ENCODE results near the gene ADAMTS3. TPM values are rescaled to one million over a fixed set of nuclear protein-coding genes. Genes with fewer than 3 reads are reported as not detected.

ADAMTS3 gene
- polyA plus RNA-seq, 10 donors, result 1.6 to 4.6 (median 2.9) TPM

DNA sequence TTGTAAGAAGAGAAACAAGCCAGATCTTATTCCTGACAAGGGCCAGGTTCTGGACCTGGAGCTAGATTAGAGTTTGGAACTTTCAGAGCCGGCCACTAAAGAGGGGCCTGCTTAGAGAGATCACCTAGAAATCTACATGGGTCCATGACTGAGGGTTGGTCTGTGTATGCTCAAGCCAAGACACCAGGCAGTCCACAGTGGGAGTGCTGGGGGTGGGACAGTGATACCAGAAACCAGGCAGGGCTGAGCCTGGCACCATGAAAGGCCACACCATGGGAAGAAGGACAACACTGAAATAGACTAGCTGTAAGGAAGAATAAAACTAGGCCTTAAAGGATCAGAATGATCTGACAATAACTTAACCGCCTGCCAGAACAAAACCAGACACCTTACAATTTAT is 267.3 kb downstream of the ADAMTS3 start:
- no peak for DNase-seq

DNA sequence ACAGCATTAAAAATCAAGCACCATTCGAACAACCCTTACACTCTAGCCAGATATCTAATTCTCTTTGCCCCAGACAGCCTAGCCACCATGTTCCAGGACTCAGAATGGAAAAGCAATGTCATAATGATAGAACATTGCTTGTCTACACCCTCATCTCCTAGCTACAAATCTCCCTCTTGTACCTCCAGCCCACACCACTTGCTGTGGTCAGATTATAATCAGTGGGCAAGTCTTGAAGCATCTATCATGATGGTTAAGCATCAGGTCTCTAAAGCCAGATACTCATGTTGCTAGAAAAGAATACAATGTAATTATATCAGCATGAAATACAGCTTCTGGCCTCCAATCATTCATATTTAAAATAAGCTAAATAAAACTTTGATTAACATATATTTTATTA is 268.9 kb downstream of the ADAMTS3 start:
- no peak for DNase-seq

DNA sequence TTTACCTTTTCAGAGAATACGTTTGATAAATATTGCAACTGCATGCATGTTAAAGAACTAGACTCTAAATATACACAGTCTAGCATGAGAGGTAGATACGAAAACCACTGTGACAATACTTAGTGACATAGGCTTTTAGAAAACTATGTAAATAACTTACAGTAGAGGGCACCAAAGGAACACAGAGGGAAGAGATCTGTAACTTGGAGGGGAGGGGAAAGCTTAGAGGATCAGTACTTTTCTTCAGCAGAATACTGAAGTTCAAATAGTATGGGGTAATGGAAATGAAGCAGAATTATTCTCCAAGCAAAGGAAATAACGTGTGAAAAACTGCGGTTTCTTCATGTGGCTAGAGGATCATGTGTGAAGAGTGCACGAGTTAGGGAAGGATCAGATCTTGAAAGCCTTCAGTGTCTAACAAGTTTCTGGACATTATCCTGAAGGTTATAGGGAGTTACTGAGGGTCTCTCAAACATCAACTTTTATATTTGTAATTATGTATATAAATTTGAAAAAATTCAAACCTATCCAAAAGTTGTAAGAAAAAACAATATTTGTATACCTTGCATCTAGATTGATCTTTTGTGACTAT is 273.0 kb downstream of the ADAMTS3 start:
- peak; percentile 46 to 75 (median 52) for DNase-seq

DNA sequence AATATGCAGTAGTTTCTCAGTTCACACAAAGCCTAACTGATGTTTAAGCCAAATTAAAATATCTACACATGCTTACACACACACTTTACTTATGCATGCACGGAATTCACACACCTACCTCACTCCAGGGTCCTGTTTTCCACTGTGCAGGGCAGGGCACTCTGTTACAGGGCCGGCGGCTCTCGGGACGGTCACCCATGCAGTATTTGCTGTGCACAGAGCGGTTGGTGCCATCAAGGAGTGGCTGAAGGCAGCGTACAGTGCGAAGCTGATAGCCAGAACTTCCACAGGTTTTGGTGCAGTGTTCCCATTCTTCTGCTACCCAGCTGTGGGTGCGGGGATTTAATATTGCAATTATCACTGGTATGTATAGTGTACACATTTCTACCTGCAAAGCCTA is 278.3 kb downstream of the ADAMTS3 start:
- no peak for DNase-seq

DNA sequence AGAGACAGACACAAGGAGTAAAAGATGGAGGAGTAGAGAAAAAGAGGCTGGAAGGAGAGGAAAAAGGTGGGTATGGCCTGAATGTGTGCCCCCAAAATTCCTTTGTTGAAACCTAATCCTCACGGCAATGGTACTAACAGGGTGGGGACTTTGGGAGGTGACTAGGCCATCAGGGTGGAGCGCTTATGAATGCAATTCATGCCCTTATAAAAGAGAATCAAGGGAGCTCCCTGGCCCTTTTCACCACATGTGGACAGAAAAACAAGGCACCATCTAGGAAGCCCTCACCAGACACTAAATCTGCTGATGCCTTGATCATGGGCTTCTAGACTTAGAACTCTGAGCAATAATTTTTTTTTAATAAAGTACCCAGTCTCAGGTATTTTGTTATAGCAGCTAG is 282.1 kb downstream of the ADAMTS3 start:
- no peak for DNase-seq

DNA sequence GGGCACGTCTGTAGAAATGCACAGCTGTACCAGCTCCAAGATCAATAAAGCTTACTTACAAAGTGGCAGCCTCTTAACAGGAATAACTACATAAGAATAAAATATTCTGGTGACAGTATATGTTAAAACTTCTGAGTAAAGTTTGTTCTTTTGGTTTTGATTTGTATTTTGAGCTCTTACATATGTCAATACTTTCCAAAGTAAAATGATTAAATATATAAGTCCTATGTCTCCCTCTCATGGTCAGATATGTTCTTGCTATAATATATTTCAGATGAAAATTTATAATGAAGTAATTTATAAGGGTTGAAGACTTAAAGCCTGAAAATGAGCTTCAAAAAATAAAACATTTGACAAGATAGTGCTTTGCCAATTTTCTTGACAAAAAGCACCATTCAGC is 282.8 kb downstream of the ADAMTS3 start:
- DNase-seq, result peak in 1 of 3 donors; percentile 25

DNA sequence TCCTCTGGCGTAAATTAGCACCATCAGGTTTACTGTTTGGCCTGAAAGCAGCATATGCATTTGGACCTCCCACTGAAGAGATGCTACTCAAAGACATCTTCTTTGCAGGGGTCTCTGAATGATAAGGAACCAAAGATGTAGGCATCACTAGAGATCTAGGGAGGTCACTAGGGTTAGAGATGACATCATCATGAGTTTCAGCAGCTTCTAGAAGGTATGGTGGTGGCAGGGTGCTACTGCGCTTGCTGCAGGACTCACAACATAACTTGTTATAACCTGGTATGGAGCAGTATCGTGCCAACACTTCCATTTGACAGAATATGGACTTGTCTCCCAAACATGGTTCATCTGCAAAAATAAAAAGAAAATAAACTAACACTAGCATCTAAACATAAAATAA is 285.7 kb downstream of the ADAMTS3 start:
- DNase-seq, result no peak

DNA sequence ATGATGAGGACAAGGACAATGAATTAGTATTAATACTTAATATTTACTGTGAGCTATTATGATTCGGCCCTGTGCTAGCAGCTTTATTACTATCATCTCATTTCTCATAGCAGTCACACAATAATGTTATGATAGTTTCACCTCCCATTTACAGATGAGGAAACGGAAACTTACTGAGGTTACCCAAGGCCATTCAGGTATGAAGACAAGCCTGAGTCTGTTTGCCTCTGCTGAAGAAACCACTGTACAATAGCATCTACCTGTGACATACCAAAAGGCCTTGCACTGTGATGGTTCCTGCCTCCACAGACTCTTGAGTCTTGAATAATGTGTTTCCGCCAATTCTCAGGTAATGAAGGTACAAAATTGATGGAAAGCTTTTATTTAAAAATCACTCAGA is 288.8 kb downstream of the ADAMTS3 start:
- DNase-seq, result no peak

DNA sequence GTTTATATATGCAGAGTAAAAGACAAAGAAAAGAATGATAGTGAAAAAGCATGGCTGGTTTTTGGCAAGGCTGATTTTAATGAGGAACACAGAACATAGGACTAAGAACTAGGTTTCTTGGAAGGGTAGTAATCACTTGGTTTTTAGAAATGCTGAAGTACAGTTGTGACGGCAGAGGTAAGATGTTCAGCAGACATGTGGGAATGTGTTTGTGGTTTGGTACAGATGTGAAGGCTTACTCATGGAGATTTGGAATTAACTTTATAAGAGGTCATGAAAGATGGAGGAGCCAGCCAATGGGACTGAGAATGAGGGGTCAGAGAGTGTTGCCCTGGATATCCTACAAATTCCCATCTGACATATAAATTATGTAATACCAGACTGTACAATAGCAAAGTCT is 293.6 kb downstream of the ADAMTS3 start:
- DNase-seq, result peak in 2 of 3 donors; percentile 2 to 14

DNA sequence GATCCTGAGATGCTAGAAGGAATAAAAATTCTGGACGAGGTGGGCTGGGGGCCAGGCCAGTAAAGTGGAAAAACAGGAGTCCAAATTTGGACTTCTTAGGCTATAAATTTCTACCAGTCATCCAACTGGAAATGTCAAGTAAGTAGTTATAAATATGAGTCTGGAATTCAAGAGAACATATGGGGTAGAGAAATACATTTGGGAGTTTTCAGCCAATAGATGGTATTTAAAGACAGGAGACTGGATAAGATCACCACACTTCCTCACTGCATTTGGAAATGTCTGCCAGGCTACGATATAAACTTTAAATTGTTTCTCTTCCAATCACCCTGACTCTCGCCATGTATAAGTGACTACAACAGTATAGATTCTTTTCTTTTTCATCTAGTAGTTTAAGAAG is 294.8 kb downstream of the ADAMTS3 start:
- DNase-seq, result no peak

DNA sequence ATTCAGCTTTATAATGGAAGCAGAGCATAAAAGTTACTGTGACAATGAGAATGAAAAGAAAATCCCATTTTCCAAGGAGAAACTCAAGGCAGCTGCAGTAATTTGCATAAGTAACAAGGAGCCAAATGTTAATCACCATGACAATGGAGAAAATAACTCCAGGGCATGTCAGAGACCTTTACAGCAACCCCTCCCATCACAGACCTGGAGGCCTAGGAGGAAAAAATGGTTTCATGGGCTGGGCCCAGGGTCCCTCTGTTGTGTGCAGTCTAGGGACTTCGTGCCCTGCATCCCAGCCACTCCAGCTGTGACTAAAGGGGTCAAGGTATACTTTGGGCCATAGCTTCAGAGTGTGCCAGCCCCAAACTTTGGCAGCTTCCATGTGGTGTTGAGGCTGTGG is 313.8 kb downstream of the ADAMTS3 start:
- DNase-seq, result no peak

DNA sequence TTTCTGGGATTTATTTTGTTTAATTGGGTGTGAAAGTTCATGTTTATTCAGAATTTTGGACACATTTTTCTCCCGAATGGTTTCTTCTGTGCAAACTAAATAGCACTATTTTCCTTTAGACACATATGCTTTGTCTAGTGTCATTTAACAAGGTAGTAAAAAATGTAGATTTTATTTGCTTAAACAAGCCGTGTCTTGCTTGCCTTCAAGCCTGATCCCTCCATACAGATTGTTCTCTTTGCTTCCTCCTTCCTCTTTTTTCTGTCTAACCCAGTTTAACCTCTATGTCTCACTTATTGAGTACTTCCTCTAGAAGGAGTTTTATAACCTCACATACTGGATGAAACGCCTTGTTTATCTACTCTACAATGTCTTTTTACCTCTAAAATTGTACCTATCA is 325.4 kb downstream of the ADAMTS3 start:
- no peak for DNase-seq

DNA sequence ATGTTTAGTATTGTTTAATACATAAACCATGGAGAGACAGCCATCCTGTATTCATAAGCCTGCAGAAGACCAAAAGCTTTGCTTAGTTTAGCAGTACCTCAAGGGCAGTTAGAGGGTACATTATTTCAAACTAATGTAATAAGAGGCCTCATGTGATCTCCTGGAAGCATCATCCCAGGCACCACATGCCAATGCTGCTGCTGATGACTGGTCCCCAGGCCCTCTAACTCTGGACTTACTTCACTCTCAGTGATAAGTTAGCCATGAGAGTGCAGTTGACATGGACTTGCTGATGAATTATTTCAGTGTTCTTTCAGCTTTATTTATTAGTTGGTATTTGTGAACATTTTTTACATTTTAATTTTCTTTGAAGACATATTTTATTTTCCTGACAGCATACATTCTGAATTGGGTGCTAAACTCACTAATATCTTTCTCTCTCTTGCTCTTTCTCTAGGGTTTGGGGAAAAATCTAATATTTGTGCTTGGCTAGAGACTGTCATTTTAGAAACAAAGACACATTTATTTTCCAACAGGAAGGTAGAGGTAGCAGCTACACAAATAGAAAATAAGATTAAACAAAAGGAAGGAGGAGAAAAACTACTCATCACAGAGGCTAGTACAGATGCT is 329.4 kb downstream of the ADAMTS3 start:
- no peak for DNase-seq

All from muscle of back (tissue), 11 donors.